Natural killer cell (primary cell): ENCODE results near the gene PWWP2A. TPM values are rescaled to one million over a fixed set of nuclear protein-coding genes. Genes with fewer than 3 reads are reported as not detected.

Source experiments
- ATAC-seq, 3 donors: fragments of 150-1000 bp in 2 of 3; fragments of 200-7000 bp in 1 of 3; cut with Tn5 transposase; 1 replicate in 1 of 3; 2 replicates in 2 of 3; pipeline ENCODE4 v1.10.0; 2021; ENCODE audit warnings: mild to moderate bottlenecking in 2 of 3, moderate library complexity in 2 of 3
- DNase-seq, 2 donors: peaks; one replicate each; pipeline versions ENCODE4 v3.0.0 to v3.0.0-alpha.2; 2013 to 2021; ENCODE audit warnings: mixed read lengths in 1 of 2
- H3K27ac ChIP-seq: one replicate; pipeline ENCODE4 v1.5.1; 2013; ENCODE audit warnings: mild to moderate bottlenecking, low read length
- H3K27me3 ChIP-seq: one replicate; pipeline ENCODE4 v1.6.1; 2013; ENCODE audit warnings: low read length; ENCODE audit not compliant: control insufficient read depth, insufficient read depth
- H3K36me3 ChIP-seq: one replicate; pipeline ENCODE4 v1.6.1; 2013; ENCODE audit warnings: low read length; ENCODE audit not compliant: control insufficient read depth, insufficient read depth
- H3K4me1 ChIP-seq: one replicate; pipeline ENCODE4 v1.6.1; 2013; ENCODE audit warnings: low read length; ENCODE audit not compliant: control insufficient read depth, insufficient read depth
- H3K4me3 ChIP-seq: one replicate; pipeline ENCODE4 v1.5.1; 2013; ENCODE audit warnings: low read length
- H3K9me3 ChIP-seq: one replicate; pipeline ENCODE4 v1.6.1; 2013; ENCODE audit warnings: low read length; ENCODE audit not compliant: control insufficient read depth, insufficient read depth
- H3K27ac Mint-ChIP-seq, 2 donors: one replicate each; pipeline ENCODE4 v1.8.0; 2022; ENCODE audit warnings: mild to moderate bottlenecking in 2 of 2, mixed read lengths in 2 of 2, moderate library complexity in 1 of 2
- H3K27me3 Mint-ChIP-seq, 2 donors: one replicate each; pipeline ENCODE4 v1.8.0; 2022; ENCODE audit warnings: low read depth in 2 of 2, mixed read lengths in 2 of 2
- H3K36me3 Mint-ChIP-seq: one replicate; pipeline ENCODE4 v1.8.0; 2022; ENCODE audit warnings: mixed read lengths
- H3K4me1 Mint-ChIP-seq, 2 donors: one replicate each; pipeline ENCODE4 v1.8.0; 2022; ENCODE audit warnings: mixed read lengths in 2 of 2
- H3K4me3 Mint-ChIP-seq: one replicate; pipeline ENCODE4 v1.8.0; 2022; ENCODE audit warnings: mild to moderate bottlenecking, moderate library complexity, mixed read lengths
- H3K9me3 Mint-ChIP-seq, 2 donors: one replicate each; pipeline ENCODE4 v1.8.0; 2022; ENCODE audit warnings: mixed read lengths in 2 of 2
- CTCF ChIP-seq: fragments of 200-600 bp; IDR thresholded peaks from one replicate; pipeline ENCODE4 v1.8.0; 2022; ENCODE audit warnings: antibody characterized with exemption
- WGBS: methylation state at CpG from one replicate; pipeline ENCODE4 v1.1.7; 2013; ENCODE audit warnings: missing lambda C conversion rate; ENCODE audit not compliant: insufficient coverage; 5-methylcytosine and 5-hydroxymethylcytosine counted together
- intact Hi-C: fragments of 100-400 bp; cut with micrococcal nuclease; formaldehyde crosslinking; loops from one replicate; pipeline ENCODE4 v1.14.2; 2022
- total RNA-seq, 4 donors: library from RNA; stranded (reverse); fragments of 120-200 nt in 1 of 4; gene quantifications; one replicate each; pipeline versions ENCODE4 v1.2.3 to v1.2.4, GENCODE V29; 2013 to 2022

Gene PWWP2A
- total RNA-seq, 3 donors from 2014 or later (not counting 1 experiment from before 2014, with no cell fraction given), result 24.9 to 37.6 (median 30.2) TPM

DNA sequence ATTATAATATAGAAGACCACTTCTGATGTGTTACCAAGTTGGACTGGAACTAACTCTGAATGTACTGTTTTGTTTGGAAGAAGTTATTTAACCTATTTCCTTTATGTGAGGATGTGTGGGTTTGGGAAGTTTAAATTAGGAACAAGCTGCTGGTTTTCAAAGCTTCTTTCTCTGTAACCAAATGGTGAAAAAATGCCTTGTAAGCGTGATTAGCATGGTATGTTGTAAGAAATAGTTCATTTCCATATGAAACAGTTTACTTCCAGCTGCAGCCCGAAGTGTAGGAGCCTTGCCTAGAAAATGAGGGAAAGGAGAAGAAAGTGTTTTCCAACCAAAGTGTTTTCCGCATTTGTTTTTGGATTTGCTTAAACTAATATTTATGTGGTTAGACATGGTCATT is 74.3 kb downstream of the PWWP2A start:
- H3K27ac ChIP-seq, result no peak overlapping the region
- intact Hi-C loops, result no loop called here
- no peaks in the 10 kb centered on the region for H3K4me1 Mint-ChIP-seq
- no peaks in the 10 kb centered on the region for H3K9me3 Mint-ChIP-seq
- no peak overlapping the region for H3K27ac Mint-ChIP-seq
- H3K4me3 ChIP-seq, result no peak overlapping the region
- H3K4me3 Mint-ChIP-seq, result no peak overlapping the region
- no peaks in the 10 kb centered on the region for H3K4me1 ChIP-seq
- H3K36me3 ChIP-seq, result peaks cover 19% of the 10 kb centered on the region
- no peak for TF ChIP-seq CTCF
- H3K9me3 ChIP-seq, result no peaks in the 10 kb centered on the region
- H3K36me3 Mint-ChIP-seq, result peaks cover 13% of the 10 kb centered on the region
- no peaks in the 10 kb centered on the region for H3K27me3 ChIP-seq
- DNase-seq (no peak), ATAC-seq (no peak)
- 94% methylated on average over 3 of the region's 3 CpGs for WGBS
- H3K27me3 Mint-ChIP-seq, result no peaks in the 10 kb centered on the region

DNA sequence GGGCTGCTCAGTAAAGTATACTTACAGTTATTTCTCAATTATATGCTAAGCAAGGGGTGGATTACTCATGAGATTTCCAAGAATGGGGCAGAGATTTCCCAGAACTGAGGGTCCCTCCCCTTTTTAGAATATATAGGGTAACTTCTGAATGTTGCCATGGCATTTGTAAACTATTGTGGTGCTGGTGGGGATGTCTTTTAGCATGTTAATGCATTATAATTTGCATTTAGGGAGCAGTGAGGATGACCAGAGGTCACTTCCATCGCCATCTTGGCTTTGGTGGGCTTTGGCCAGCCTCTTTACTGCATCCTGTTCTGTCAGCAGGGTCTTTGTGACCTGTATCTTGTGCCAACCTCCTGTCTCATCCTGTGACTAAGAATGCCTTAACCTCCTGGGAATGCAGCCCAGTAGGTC is 74.9 kb downstream of the PWWP2A start:
- H3K4me3 Mint-ChIP-seq, result no peak overlapping the region
- 100% methylated on average over 1 of the region's 1 CpG for WGBS
- Histone ChIP-seq H3K27me3 (no peaks in the 10 kb centered on the region), H3K36me3 (peaks cover 19% of the 10 kb centered on the region), H3K9me3 (no peaks in the 10 kb centered on the region), H3K4me1 (no peaks in the 10 kb centered on the region), H3K27ac (no peak overlapping the region), H3K4me3 (no peak overlapping the region)
- no peaks in the 10 kb centered on the region for H3K9me3 Mint-ChIP-seq
- TF ChIP-seq CTCF, result no peak
- peaks cover 11% of the 10 kb centered on the region for H3K36me3 Mint-ChIP-seq
- no peaks in the 10 kb centered on the region for H3K4me1 Mint-ChIP-seq
- no peak for ATAC-seq
- H3K27ac Mint-ChIP-seq, result no peak overlapping the region
- no peaks in the 10 kb centered on the region for H3K27me3 Mint-ChIP-seq
- no peak for DNase-seq
- intact Hi-C loops, result no loop called here

GRCh38 chr5:160042671-160043070 is 76.6 kb downstream of the PWWP2A start:
- DNase-seq (no peak), ATAC-seq (no peak)
- no peaks in the 10 kb centered on the region for H3K27me3 ChIP-seq
- H3K4me3 ChIP-seq, result no peak overlapping the region
- no peak overlapping the region for H3K27ac ChIP-seq
- intact Hi-C loops, result no loop called here
- no peak for TF ChIP-seq CTCF
- Mint-ChIP-seq H3K4me1 (no peaks in the 10 kb centered on the region), H3K27ac (no peak overlapping the region), H3K27me3 (no peaks in the 10 kb centered on the region), H3K9me3 (no peaks in the 10 kb centered on the region), H3K4me3 (no peak overlapping the region), H3K36me3 (peaks cover 6% of the 10 kb centered on the region)
- H3K36me3 ChIP-seq, result peaks cover 26% of the 10 kb centered on the region
- 100% methylated on average over 3 of the region's 3 CpGs for WGBS
- no peaks in the 10 kb centered on the region for H3K9me3 ChIP-seq
- H3K4me1 ChIP-seq, result no peaks in the 10 kb centered on the region

Other genes starting within 250 kb of the PWWP2A start
- not detected for gene ADRA1B, start 203.0 kb downstream of the PWWP2A start, total RNA-seq
- 10 to 100 TPM; 28.1 to 34.9 (median 33.6) TPM for gene TTC1, start 110.3 kb downstream of the PWWP2A start, total RNA-seq
- not detected for gene FABP6, start 110.1 kb upstream of the PWWP2A start, total RNA-seq
- 10 to 100 TPM; 19.9 to 32.1 (median 20.7) TPM for gene CCNJL, start 193.1 kb upstream of the PWWP2A start, total RNA-seq